Progenitor cell of endocrine pancreas (in vitro differentiated cells): Measurements from ENCODE around the gene CRY2. TPM values are rescaled to one million over a fixed set of nuclear protein-coding genes. Genes with fewer than 3 reads are reported as not detected.

Source experiments
- DNase-seq: peaks from one replicate; pipeline ENCODE4 v3.0.0; 2021; ENCODE audit warnings: low spot score; ENCODE audit not compliant: unreplicated experiment
- H3K27ac Mint-ChIP-seq: 2 replicates; pipeline ENCODE4 v1.8.0; 2021; ENCODE audit warnings: mild to moderate bottlenecking, moderate library complexity, mixed read lengths
- H3K27me3 Mint-ChIP-seq: 2 replicates; pipeline ENCODE4 v1.8.0; 2021; ENCODE audit warnings: mixed read lengths
- H3K36me3 Mint-ChIP-seq: 2 replicates; pipeline ENCODE4 v1.8.0; 2022; ENCODE audit warnings: mixed read lengths; ENCODE audit not compliant: insufficient read depth
- H3K4me1 Mint-ChIP-seq: 2 replicates; pipeline ENCODE4 v1.8.0; 2021; ENCODE audit warnings: low read depth, mixed read lengths
- H3K4me3 Mint-ChIP-seq: 2 replicates; pipeline ENCODE4 v1.8.0; 2021; ENCODE audit warnings: low read depth, mild to moderate bottlenecking, moderate library complexity, mixed read lengths
- H3K9me3 Mint-ChIP-seq: 2 replicates; pipeline ENCODE4 v1.8.0; 2021; ENCODE audit warnings: low read depth, mixed read lengths
- CTCF ChIP-seq: fragments of 200-600 bp; sonication (generic); IDR thresholded peaks from one replicate; pipeline ENCODE4 v1.5.0; 2021; ENCODE audit warnings: antibody characterized with exemption, mild to moderate bottlenecking; ENCODE audit not compliant: unreplicated experiment
- total RNA-seq: library from RNA; stranded (reverse); gene quantifications from 2 replicates; pipeline ENCODE4 v1.2.1, GENCODE V29; 2021

CRY2 gene
- total RNA-seq, 1 donor from 2014 or later = 34.1 TPM

DNA sequence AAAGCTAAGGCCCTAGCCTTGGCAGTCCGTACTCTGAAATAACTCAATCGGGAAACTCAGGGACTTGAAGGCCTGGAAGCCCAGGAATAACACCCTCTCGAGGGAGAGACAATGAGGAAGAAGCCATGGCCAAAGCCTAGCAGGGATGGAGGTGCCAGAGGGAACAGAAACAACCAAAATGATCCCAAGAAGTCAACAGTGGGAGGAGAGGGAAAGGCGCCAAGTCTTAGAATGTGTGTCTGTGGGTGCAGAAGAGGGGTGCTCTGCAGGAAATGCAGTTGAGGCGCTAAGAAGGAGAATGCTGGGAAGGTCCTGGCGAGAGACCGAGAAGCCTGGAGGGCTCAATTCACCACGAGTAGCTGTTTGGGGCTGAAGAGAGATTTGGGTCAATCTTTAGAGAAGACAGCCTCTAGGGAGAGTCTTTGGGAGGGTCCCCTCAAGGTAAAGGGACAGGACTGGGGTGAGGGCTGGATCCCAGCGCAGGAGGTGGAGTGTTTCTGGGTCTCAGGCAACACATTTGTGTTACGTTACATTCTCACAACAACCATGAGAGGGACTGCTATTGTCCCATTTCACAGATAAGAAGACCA lies 37.4 kb downstream of the CRY2 start:
- no peak for DNase-seq
- Mint-ChIP-seq H3K27me3 (peaks cover 8% of the 10 kb centered on the region), H3K4me1 (no peaks in the 10 kb centered on the region), H3K27ac (no peak overlapping the region), H3K4me3 (peak overlapping the region; percentile 61), H3K9me3 (no peaks in the 10 kb centered on the region), H3K36me3 (peaks cover 6% of the 10 kb centered on the region)
- TF ChIP-seq CTCF = no peak

- no peak for TF ChIP-seq CTCF
- H3K27me3 Mint-ChIP-seq = peaks cover 8% of the 10 kb centered on the region
- H3K4me1 Mint-ChIP-seq = no peaks in the 10 kb centered on the region
- peak within 1 kb of the TSS; percentile 33 for H3K27ac Mint-ChIP-seq
- DNase-seq = peak; percentile 71
- H3K9me3 Mint-ChIP-seq = no peaks in the 10 kb centered on the region
- H3K4me3 Mint-ChIP-seq = peak within 1 kb of the TSS; percentile 66
- peaks cover 4% of the 10 kb centered on the region for H3K36me3 Mint-ChIP-seq
Observed at GRCh38 chr11:45885274-45885920, 38.1 kb downstream of the CRY2 start, which contains the start of gene MAPK8IP1. Gene MAPK8IP1, plus strand, starts transcription at chr11:45885651. Its CDS starts 170 bp downstream, at chr11:45885821.

GRCh38 chr11:45885921-45886721 lies 38.8 kb downstream of the CRY2 start:
- Mint-ChIP-seq H3K27ac (peak overlapping the region; percentile 33), H3K9me3 (no peaks in the 10 kb centered on the region), H3K4me3 (peak overlapping the region; percentile 66), H3K4me1 (no peaks in the 10 kb centered on the region), H3K27me3 (peaks cover 8% of the 10 kb centered on the region), H3K36me3 (peaks cover 3% of the 10 kb centered on the region)
- TF ChIP-seq CTCF = no peak
- DNase-seq = no peak

- DNase-seq = no peak
- Mint-ChIP-seq H3K27me3 (peaks cover 8% of the 10 kb centered on the region), H3K27ac (no peak overlapping the region), H3K4me3 (peak overlapping the region; percentile 66), H3K36me3 (peaks cover 3% of the 10 kb centered on the region), H3K9me3 (no peaks in the 10 kb centered on the region), H3K4me1 (no peaks in the 10 kb centered on the region)
- TF ChIP-seq CTCF = no peak
Observed at GRCh38 chr11:45886816-45887520, 39.7 kb downstream of the CRY2 start.

- no peak for DNase-seq
- no peak for TF ChIP-seq CTCF
- Mint-ChIP-seq H3K27me3 (peaks cover 8% of the 10 kb centered on the region), H3K4me3 (peak overlapping the region; percentile 38), H3K4me1 (peaks cover 5% of the 10 kb centered on the region), H3K36me3 (no peaks in the 10 kb centered on the region), H3K9me3 (no peaks in the 10 kb centered on the region), H3K27ac (no peak overlapping the region)
Observed at GRCh38 chr11:45887587-45887986, 40.3 kb downstream of the CRY2 start.
